8988T (cell line): Measurements from ENCODE around the gene SS18.
"Not testable (repeated sequence)": the region's sequence is repeated elsewhere in the genome, so short reads cannot be mapped to it uniquely, and the experiment has no call there.

ENCODE experiments used
- DNase-seq: peaks from one replicate; pipeline ENCODE4 v3.0.0; 2011

The SS18 gene

GRCh38 chr18:26090130-26091046 lies at the start of gene SS18:
SS18 (minus strand) TSS chr18:26090613; CDS start chr18:26090569, 44 bp downstream.
- peak; percentile 80 for DNase-seq

- no peak for DNase-seq
Observed at GRCh38 chr18:26135548-26135947, 45.1 kb upstream of the SS18 start.

GRCh38 chr18:26134107-26134506 lies 43.7 kb upstream of the SS18 start:
- no peak for DNase-seq

- DNase-seq, result no peak
Observed at GRCh38 chr18:26133652-26134051, 43.2 kb upstream of the SS18 start, which contains the start of gene PSMA8. PSMA8 (plus strand) TSS chr18:26133869; CDS start chr18:26133966, 97 bp downstream.

GRCh38 chr18:26128192-26128591 lies 37.8 kb upstream of the SS18 start:
- not testable (repeated sequence) for DNase-seq

GRCh38 chr18:26127786-26128185 lies 37.4 kb upstream of the SS18 start:
- no peak for DNase-seq

GRCh38 chr18:26121994-26122393 lies 31.6 kb upstream of the SS18 start:
- DNase-seq, result not testable (repeated sequence)

- DNase-seq, result no peak
Observed at GRCh38 chr18:26121476-26121875, 31.1 kb upstream of the SS18 start.

GRCh38 chr18:26119246-26119645 lies 28.8 kb upstream of the SS18 start:
- no peak for DNase-seq

GRCh38 chr18:26104035-26104434 lies 13.6 kb upstream of the SS18 start:
- no peak for DNase-seq

- DNase-seq, result no peak
Observed at GRCh38 chr18:26103579-26103978, 13.2 kb upstream of the SS18 start.

- DNase-seq, result no peak
Observed at GRCh38 chr18:26097563-26097962, 7.2 kb upstream of the SS18 start.

GRCh38 chr18:26096852-26097251 lies 6.4 kb upstream of the SS18 start:
- DNase-seq, result no peak

GRCh38 chr18:26091047-26091630 lies 726 bp upstream of the SS18 start:
- DNase-seq, result peak; percentile 13

- DNase-seq, result no peak
Observed at GRCh38 chr18:26089293-26090129, 902 bp downstream of the SS18 start.

- no peak for DNase-seq
Observed at GRCh38 chr18:26088487-26088886, 1.9 kb downstream of the SS18 start.

GRCh38 chr18:26086959-26087358 lies 3.5 kb downstream of the SS18 start:
- no peak for DNase-seq

- DNase-seq, result no peak
Observed at GRCh38 chr18:26085056-26085455, 5.4 kb downstream of the SS18 start.

- no peak for DNase-seq
Observed at GRCh38 chr18:26083099-26083498, 7.3 kb downstream of the SS18 start.

- DNase-seq, result no peak
Observed at GRCh38 chr18:26082475-26082874, 7.9 kb downstream of the SS18 start.

- no peak for DNase-seq
Observed at GRCh38 chr18:26074246-26074645, 16.2 kb downstream of the SS18 start.

- no peak for DNase-seq
Observed at GRCh38 chr18:26073758-26074157, 16.7 kb downstream of the SS18 start.

- DNase-seq, result no peak
Observed at GRCh38 chr18:26071725-26072124, 18.7 kb downstream of the SS18 start.
